CD14-positive monocyte (primary cell): ENCODE results near the gene FABP7. TPM values are rescaled to one million over a fixed set of nuclear protein-coding genes. Genes with fewer than 3 reads are reported as not detected.

Experiments used
- DNase-seq, 3 donors: peaks; one replicate each; pipeline ENCODE4 v3.0.0-alpha.2; 2011 to 2022
- H2AFZ ChIP-seq: 2 replicates; pipeline ENCODE4 v1.6.0; 2012; ENCODE audit warnings: mild to moderate bottlenecking, low read depth, low read length, inconsistent platforms; ENCODE audit not compliant: insufficient read depth, poor library complexity, severe bottlenecking
- H3K27ac ChIP-seq, 2 donors: 1 replicate in 1 of 2; 2 replicates in 1 of 2; pipeline ENCODE4 v1.5.1; 2012 to 2013; ENCODE audit warnings: low read length in 2 of 2, control low read depth in 1 of 2, inconsistent platforms in 1 of 2, low read depth in 1 of 2, mild to moderate bottlenecking in 1 of 2
- H3K27me3 ChIP-seq, 2 donors: one replicate each; pipeline versions ENCODE4 v1.6.0 to v1.6.1; 2011 to 2013; ENCODE audit warnings: low read length in 2 of 2; ENCODE audit not compliant: control insufficient read depth in 2 of 2, insufficient read depth in 2 of 2
- H3K36me3 ChIP-seq, 2 donors: replicated peaks in 1 of 2; 1 replicate in 1 of 2; 2 replicates in 1 of 2; pipeline versions ENCODE4 v1.5.1 to v1.6.1; 2012 to 2013; ENCODE audit warnings: low read length in 2 of 2, control low read depth in 1 of 2, inconsistent platforms in 1 of 2, mild to moderate bottlenecking in 1 of 2; ENCODE audit not compliant: insufficient read depth in 2 of 2, control insufficient read depth in 1 of 2
- H3K4me1 ChIP-seq, 2 donors: 1 replicate in 1 of 2; 2 replicates in 1 of 2; pipeline versions ENCODE4 v1.5.1 to v1.6.1; 2012 to 2013; ENCODE audit warnings: low read length in 2 of 2, control low read depth in 1 of 2, inconsistent platforms in 1 of 2, mild to moderate bottlenecking in 1 of 2, moderate library complexity in 1 of 2; ENCODE audit not compliant: insufficient read depth in 2 of 2, control insufficient read depth in 1 of 2
- H3K4me2 ChIP-seq: replicated peaks from 2 replicates; pipeline ENCODE3; 2012; ENCODE audit warnings: low read length, moderate library complexity, mild to moderate bottlenecking; ENCODE audit not compliant: poor library complexity, severe bottlenecking; ENCODE audit errors: extremely low read depth
- H3K4me3 ChIP-seq, 3 experiments: fragments of 200-600 bp in 1 of 3; sonication (generic) in 1 of 3; replicated peaks in 1 of 3; 1 replicate in 2 of 3; 2 replicates in 1 of 3; pipeline ENCODE4 v1.5.1; 2011 to 2013; ENCODE audit warnings: low read length in 3 of 3, mild to moderate bottlenecking in 3 of 3, control low read depth in 2 of 3, low read depth in 2 of 3, inconsistent platforms in 1 of 3, moderate library complexity in 1 of 3
- H3K79me2 ChIP-seq: 2 replicates; pipeline ENCODE4 v1.6.0; 2012; ENCODE audit warnings: mild to moderate bottlenecking, control low read depth, inconsistent platforms, low read length, moderate library complexity; ENCODE audit not compliant: insufficient read depth
- H3K9ac ChIP-seq: 2 replicates; pipeline ENCODE4 v1.6.0; 2017; ENCODE audit warnings: low read length, mild to moderate bottlenecking; ENCODE audit not compliant: insufficient read depth, poor library complexity, severe bottlenecking
- H3K9me3 ChIP-seq, 2 donors: replicated peaks in 1 of 2; 1 replicate in 1 of 2; 2 replicates in 1 of 2; pipeline versions ENCODE4 v1.5.1 to v1.6.1; 2012 to 2013; ENCODE audit warnings: low read length in 2 of 2, control low read depth in 1 of 2; ENCODE audit not compliant: control insufficient read depth in 1 of 2, insufficient read depth in 1 of 2
- H4K20me1 ChIP-seq: 2 replicates; pipeline ENCODE4 v1.6.0; 2012; ENCODE audit warnings: mild to moderate bottlenecking, low read length, control low read depth, moderate library complexity; ENCODE audit not compliant: insufficient read depth
- H3K27ac Mint-ChIP-seq, 7 donors: one replicate each; pipeline ENCODE4 v1.8.0; 2020; ENCODE audit warnings: mild to moderate bottlenecking in 7 of 7, mixed read lengths in 7 of 7, moderate library complexity in 6 of 7, inconsistent platforms in 2 of 7
- H3K27me3 Mint-ChIP-seq, 3 donors: one replicate each; pipeline ENCODE4 v1.8.0; 2021 to 2022; ENCODE audit warnings: low read depth in 3 of 3, mild to moderate bottlenecking in 3 of 3, mixed read lengths in 3 of 3, moderate library complexity in 3 of 3, inconsistent platforms in 1 of 3
- H3K36me3 Mint-ChIP-seq, 2 donors: one replicate each; pipeline ENCODE4 v1.8.0; 2020; ENCODE audit warnings: mixed read lengths in 2 of 2, inconsistent platforms in 1 of 2, mild to moderate bottlenecking in 1 of 2
- H3K4me1 Mint-ChIP-seq: one replicate; pipeline ENCODE4 v1.8.0; 2020; ENCODE audit warnings: mild to moderate bottlenecking, mixed read lengths
- H3K4me3 Mint-ChIP-seq, 2 donors: one replicate each; pipeline ENCODE4 v1.8.0; 2020; ENCODE audit warnings: mild to moderate bottlenecking in 2 of 2, mixed read lengths in 2 of 2, moderate library complexity in 1 of 2
- H3K9me3 Mint-ChIP-seq, 7 donors: one replicate each; pipeline ENCODE4 v1.8.0; 2020 to 2022; ENCODE audit warnings: mixed read lengths in 7 of 7, mild to moderate bottlenecking in 6 of 7, moderate library complexity in 6 of 7, inconsistent platforms in 2 of 7
- WGBS: methylation state at CpG from one replicate; pipeline ENCODE4 v1.1.5; 2013; ENCODE audit warnings: missing lambda C conversion rate; ENCODE audit not compliant: insufficient coverage; 5-methylcytosine and 5-hydroxymethylcytosine counted together
- intact Hi-C, 2 donors: fragments of 100-400 bp; cut with micrococcal nuclease; formaldehyde crosslinking; loops; one replicate each; pipeline versions ENCODE4 v1.15.0 to v1.15.1; 2023
- polyA plus RNA-seq, 3 donors: library from polyadenylated mRNA; depleted of rRNA in 1 of 3; unstranded in 2 of 3; stranded (reverse) in 1 of 3; fragments of 300-500 nt in 2 of 3; fragments of >200 nt in 1 of 3; fragmentation: Illumina TruSeq in 2 of 3; gene quantifications; 1 replicate in 2 of 3; 2 replicates in 1 of 3; pipeline ENCODE4 v1.2.3, GENCODE V29; 2012 to 2021
- TF ChIP-seq, protein P1 (sequence below): fragments of 200-600 bp; IDR thresholded peaks from one replicate; pipeline ENCODE4 v1.8.0; 2022; ENCODE audit warnings: antibody characterized with exemption, mild to moderate bottlenecking

FABP7 gene
- polyA plus RNA-seq, 3 donors: not detected

DNA sequence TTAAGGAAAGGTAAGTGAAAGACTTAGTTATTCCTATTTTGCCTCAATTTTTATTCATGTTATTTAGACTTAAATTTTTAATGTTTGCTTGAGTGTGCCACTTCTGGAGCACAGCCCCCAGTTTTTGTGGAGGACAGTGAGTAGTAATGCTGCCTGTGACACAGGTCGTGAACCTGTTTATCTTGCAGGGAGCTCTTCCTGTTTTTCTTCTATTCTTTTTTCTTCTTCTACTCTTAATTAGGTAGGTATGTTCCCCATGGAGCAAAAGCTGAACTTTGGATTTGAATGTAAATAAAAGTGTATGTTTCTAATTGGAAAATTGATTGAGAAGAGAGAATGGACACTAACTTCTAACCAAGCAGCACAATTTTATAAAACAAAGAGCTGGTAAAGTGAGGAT is 21.9 kb downstream of the FABP7 start:
- no peak overlapping the region for H3K4me2 ChIP-seq
- H3K36me3 ChIP-seq: peaks cover 62 to 95% of the 10 kb centered on the region in 2 donors
- no peak for DNase-seq
- no peak overlapping the region for H2AFZ ChIP-seq
- no peaks in the 10 kb centered on the region for H3K27me3 ChIP-seq
- no peak overlapping the region for H3K9ac ChIP-seq
- H3K9me3 Mint-ChIP-seq: peaks cover 0 to 1% (median 0%) of the 10 kb centered on the region in 7 donors
- peaks cover 43% of the 10 kb centered on the region for H4K20me1 ChIP-seq
- no peaks in the 10 kb centered on the region for H3K9me3 ChIP-seq
- H3K4me3 Mint-ChIP-seq: no peak overlapping the region
- no peak overlapping the region for H3K27ac Mint-ChIP-seq
- peaks cover 4% of the 10 kb centered on the region for H3K4me1 Mint-ChIP-seq
- H3K4me1 ChIP-seq: no peaks in the 10 kb centered on the region
- peaks cover 80 to 95% of the 10 kb centered on the region in 2 donors for H3K36me3 Mint-ChIP-seq
- TF ChIP-seq, protein P1, sequence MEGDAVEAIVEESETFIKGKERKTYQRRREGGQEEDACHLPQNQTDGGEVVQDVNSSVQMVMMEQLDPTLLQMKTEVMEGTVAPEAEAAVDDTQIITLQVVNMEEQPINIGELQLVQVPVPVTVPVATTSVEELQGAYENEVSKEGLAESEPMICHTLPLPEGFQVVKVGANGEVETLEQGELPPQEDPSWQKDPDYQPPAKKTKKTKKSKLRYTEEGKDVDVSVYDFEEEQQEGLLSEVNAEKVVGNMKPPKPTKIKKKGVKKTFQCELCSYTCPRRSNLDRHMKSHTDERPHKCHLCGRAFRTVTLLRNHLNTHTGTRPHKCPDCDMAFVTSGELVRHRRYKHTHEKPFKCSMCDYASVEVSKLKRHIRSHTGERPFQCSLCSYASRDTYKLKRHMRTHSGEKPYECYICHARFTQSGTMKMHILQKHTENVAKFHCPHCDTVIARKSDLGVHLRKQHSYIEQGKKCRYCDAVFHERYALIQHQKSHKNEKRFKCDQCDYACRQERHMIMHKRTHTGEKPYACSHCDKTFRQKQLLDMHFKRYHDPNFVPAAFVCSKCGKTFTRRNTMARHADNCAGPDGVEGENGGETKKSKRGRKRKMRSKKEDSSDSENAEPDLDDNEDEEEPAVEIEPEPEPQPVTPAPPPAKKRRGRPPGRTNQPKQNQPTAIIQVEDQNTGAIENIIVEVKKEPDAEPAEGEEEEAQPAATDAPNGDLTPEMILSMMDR: no peak
- H3K27ac ChIP-seq: no peak overlapping the region
- H3K27me3 Mint-ChIP-seq: peaks cover 0 to 3% (median 1%) of the 10 kb centered on the region in 3 donors
- no peak overlapping the region for H3K4me3 ChIP-seq
- intact Hi-C loops: no loop called here
- H3K79me2 ChIP-seq: no peaks in the 10 kb centered on the region
- WGBS: no CpG with 5 or more reads among the region's 1 CpG

DNA sequence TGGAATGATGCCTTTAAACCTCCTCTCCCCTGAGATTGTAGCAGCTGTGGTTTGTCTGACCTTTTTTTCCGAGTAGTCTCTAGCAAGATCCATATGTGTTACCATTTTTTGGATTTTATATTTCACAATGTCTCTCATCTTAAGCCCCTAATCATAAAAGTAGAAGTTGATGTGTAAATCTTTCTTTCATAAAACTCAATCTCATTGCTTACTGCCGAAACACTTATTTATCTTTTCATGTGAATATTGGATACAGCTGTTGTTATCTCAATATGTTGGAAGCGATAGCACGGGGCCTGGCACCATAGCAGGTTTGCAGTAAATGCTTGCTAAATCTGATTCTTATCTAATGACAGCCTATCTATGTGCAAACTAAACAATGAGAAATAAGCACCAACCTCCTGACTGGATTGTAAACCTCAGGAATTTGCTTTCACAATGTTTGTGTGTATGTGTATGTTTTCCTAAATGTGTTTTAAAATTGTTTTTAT is 23.7 kb downstream of the FABP7 start:
- Histone ChIP-seq H3K27ac (no peak overlapping the region), H3K36me3 (peaks cover 53 to 95% of the 10 kb centered on the region in 2 donors), H3K9me3 (no peaks in the 10 kb centered on the region), H3K4me1 (no peaks in the 10 kb centered on the region), H3K79me2 (no peaks in the 10 kb centered on the region), H3K4me3 (no peak overlapping the region), H3K9ac (no peak overlapping the region), H3K4me2 (no peak overlapping the region), H2AFZ (no peak overlapping the region), H3K27me3 (no peaks in the 10 kb centered on the region), H4K20me1 (peaks cover 25% of the 10 kb centered on the region)
- no peak overlapping the region for H3K27ac Mint-ChIP-seq
- intact Hi-C loops: no loop called here
- TF ChIP-seq, protein P1: no peak
- no CpG with 5 or more reads among the region's 4 CpGs for WGBS
- peaks cover 4% of the 10 kb centered on the region for H3K4me1 Mint-ChIP-seq
- H3K9me3 Mint-ChIP-seq: peaks cover 0 to 1% (median 0%) of the 10 kb centered on the region in 7 donors
- no peak overlapping the region for H3K4me3 Mint-ChIP-seq
- peaks cover 69 to 92% of the 10 kb centered on the region in 2 donors for H3K36me3 Mint-ChIP-seq
- H3K27me3 Mint-ChIP-seq: peaks cover 0 to 3% (median 1%) of the 10 kb centered on the region in 3 donors
- no peak for DNase-seq
